SK-N-MC (cell line): Measurements from ENCODE around the gene TBX1.

Experiments used
- EZH2 ChIP-seq: fragments of 200-600 bp; sonication (generic); IDR thresholded peaks from one replicate; pipeline ENCODE4 v1.6.1; 2017; ENCODE audit warnings: antibody characterized with exemption
- FOXP2 ChIP-seq: optimal IDR thresholded peaks from 2 replicates; pipeline ENCODE3; 2011; ENCODE audit warnings: mild to moderate bottlenecking, moderate library complexity; ENCODE audit not compliant: insufficient read depth; ENCODE audit errors: extremely low read length, control extremely low read depth
- POLR2AphosphoS5 ChIP-seq: IDR thresholded peaks from 2 replicates; pipeline ENCODE4 v1.6.1; 2012; ENCODE audit warnings: mild to moderate bottlenecking, low read depth, low read length, borderline replicate concordance

DNA sequence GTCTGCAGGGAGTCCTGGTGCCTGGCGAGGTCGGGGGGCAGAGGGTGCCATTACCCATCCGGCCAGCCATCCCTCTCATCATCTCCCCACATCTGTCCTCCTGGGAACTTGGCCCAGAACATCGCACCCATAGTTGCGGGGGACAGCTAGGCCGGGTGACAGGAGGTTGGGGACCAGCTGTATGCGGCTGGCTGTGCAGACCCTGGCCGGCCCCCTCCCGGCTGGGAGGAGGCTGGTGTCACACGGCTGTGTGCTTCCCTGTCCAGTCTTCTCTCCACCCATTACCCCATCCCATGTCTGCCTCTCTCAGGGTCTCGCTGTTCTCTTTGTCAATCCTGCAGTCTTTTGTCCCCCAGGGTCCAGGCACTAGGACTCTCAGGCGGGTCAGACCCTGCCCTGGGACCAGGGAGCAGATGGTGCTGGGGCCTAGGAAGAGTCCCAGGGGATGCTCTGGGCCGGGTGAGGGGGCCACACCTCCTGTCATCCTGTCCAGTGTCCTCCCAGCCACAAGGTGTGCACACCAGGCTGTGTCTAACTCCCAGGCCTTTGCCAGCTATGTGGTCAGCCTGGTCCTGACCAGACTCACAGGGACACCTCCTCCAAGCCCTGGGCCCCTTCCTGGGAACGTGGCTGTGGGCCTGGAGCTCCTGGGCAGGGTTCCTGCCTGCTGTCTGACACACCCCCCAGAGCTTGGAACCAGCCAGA, 6.4 kb upstream of the TBX1 start:
- TF ChIP-seq POLR2AphosphoS5 (no peak), EZH2 (no peak), FOXP2 (no peak)
